ENCODE data around the gene SH2B3.
"Not testable (repeated sequence)": the region's sequence is repeated elsewhere in the genome, so short reads cannot be mapped to it uniquely, and the experiment has no call there.

SH2B3 gene

DNA sequence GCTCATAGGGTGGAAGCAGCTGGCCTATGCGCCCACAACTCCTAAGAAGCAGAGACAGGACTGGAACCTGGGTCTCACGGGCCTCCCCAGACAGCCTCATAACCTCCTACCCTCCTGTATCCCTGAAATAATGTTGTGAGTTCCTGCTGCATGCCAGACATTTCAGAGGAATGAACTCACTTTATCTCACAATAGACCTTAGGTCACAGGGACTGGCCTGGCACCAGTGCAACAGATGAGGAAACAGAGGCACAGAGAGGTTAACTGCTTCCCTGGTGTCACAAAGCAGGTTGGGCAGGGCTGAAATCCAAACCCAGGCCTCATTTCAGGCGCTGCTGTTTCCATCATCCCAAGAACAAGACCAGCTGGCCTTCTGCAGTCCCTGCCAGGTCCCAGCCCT is 42.1 kb upstream of the SH2B3 start:
- H3K27ac ChIP-seq = no peak overlapping the region
- H3K4me3 ChIP-seq = no peak overlapping the region
- no peak for TF ChIP-seq EZH2 (IDR thresholded peaks at IDR 0.05)
- TF ChIP-seq FOXP2 (optimal IDR thresholded peaks at IDR 0.05; ENCODE audit: control extremely low read depth, extremely low read length, insufficient read depth) = no peak
- TF ChIP-seq POLR2AphosphoS5 (IDR thresholded peaks at IDR 0.05; ENCODE audit: borderline replicate concordance, low read depth, low read length) = no peak
- H3K9ac ChIP-seq (ENCODE audit: insufficient read length) = no peak overlapping the region
- H3K36me3 ChIP-seq (ENCODE audit: insufficient read depth, low read length) = no peaks in the 10 kb centered on the region
- DNase-seq (ENCODE audit: low read depth, low spot score) = no peak
- no peaks in the 10 kb centered on the region for H3K9me3 ChIP-seq (ENCODE audit: low read depth, low read length)

DNA sequence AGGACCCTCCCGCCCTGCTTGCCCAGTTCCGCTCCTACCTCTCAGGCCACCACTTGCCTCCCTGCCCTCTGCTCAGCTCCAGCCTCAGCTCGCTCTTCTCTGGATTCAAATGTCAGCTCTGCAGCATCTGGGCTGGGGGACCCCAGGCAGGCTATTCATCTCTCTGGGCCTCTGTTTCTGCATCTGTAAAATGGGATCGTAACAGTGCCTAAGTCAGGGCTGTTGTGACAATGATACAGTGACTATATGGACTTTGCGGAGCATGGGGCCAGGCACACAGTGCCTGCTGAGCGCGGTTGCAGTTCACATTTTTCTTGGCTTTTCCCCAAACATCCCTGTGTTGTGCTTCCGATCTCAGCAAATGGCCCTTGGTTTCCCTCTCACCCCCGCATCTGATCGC is 39.6 kb upstream of the SH2B3 start:
- Histone ChIP-seq H3K9me3 (ENCODE audit: low read depth, low read length) (no peaks in the 10 kb centered on the region), H3K4me3 (no peak overlapping the region), H3K36me3 (ENCODE audit: insufficient read depth, low read length) (no peaks in the 10 kb centered on the region), H3K9ac (ENCODE audit: insufficient read length) (no peak overlapping the region), H3K27ac (no peak overlapping the region)
- no peak for DNase-seq (ENCODE audit: low read depth, low spot score)
- no peak for TF ChIP-seq FOXP2 (optimal IDR thresholded peaks at IDR 0.05; ENCODE audit: control extremely low read depth, extremely low read length, insufficient read depth)
- TF ChIP-seq EZH2 (IDR thresholded peaks at IDR 0.05) = no peak
- TF ChIP-seq POLR2AphosphoS5 (IDR thresholded peaks at IDR 0.05; ENCODE audit: borderline replicate concordance, low read depth, low read length) = no peak

DNA sequence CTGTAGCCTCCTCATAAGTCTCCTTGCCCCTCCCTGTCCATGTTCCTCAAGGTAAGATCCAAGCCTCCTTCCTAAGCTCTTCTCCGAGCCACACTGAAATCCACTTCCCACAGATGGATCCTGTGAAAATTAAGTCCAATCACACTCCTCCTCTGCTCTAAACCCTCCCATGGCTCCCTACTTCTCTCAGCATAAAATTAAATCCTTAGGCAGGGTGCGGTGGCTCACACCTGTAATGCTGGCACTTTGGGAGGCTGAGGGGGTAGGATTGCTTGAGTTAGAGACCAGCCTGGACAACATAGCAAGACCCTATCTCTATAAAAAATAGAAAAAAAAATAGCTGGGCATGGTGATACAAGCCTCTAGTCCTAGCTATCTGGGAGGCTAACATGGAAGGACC is 39.1 kb upstream of the SH2B3 start:
- TF ChIP-seq POLR2AphosphoS5 (IDR thresholded peaks at IDR 0.05; ENCODE audit: borderline replicate concordance, low read depth, low read length) = no peak
- no peak for TF ChIP-seq FOXP2 (optimal IDR thresholded peaks at IDR 0.05; ENCODE audit: control extremely low read depth, extremely low read length, insufficient read depth)
- TF ChIP-seq EZH2 (IDR thresholded peaks at IDR 0.05) = no peak
- no peak overlapping the region for H3K27ac ChIP-seq
- H3K9ac ChIP-seq (ENCODE audit: insufficient read length) = no peak overlapping the region

DNA sequence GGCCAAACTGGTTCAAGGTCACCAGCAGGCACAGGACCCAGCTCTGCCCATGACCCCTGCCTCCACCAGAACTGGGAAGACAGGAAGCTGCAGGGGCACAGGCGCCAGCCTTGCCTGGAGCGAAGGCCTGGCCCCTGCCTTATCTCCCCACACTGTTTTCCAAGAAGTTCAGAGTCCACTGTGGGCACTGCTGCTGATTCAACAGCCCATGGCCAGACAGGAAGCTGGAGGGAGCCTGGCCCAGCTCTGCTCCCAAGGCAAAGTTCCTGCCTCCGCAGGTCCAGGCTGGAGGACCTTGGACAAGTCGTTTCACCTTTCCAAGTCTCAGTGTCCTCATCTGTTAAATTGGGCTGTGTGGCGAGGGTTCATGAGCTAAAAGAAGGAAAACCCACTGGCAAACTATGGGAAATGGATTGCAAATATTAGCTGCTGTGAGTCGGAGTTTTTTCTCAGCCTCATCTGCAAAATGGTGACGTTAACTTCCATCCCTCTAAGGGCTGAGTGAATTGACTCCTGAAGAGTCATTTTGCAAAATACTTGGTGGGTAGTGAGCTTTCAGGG is 38.0 kb upstream of the SH2B3 start:
- TF ChIP-seq POLR2AphosphoS5 (IDR thresholded peaks at IDR 0.05; ENCODE audit: borderline replicate concordance, low read depth, low read length) = no peak
- no peak for TF ChIP-seq EZH2 (IDR thresholded peaks at IDR 0.05)
- no peak for TF ChIP-seq FOXP2 (optimal IDR thresholded peaks at IDR 0.05; ENCODE audit: control extremely low read depth, extremely low read length, insufficient read depth)
- no peak overlapping the region for H3K9ac ChIP-seq (ENCODE audit: insufficient read length)
- H3K9me3 ChIP-seq (ENCODE audit: low read depth, low read length) = no peaks in the 10 kb centered on the region
- peak overlapping the region; percentile 80 for H3K4me3 ChIP-seq
- no peak overlapping the region for H3K27ac ChIP-seq
- no peak for DNase-seq (ENCODE audit: low read depth, low spot score)
- no peaks in the 10 kb centered on the region for H3K36me3 ChIP-seq (ENCODE audit: insufficient read depth, low read length)

More for the DNA sequence above, 39.1 kb upstream of the SH2B3 start:
- H3K9me3 ChIP-seq (ENCODE audit: low read depth, low read length) = no peaks in the 10 kb centered on the region
- H3K4me3 ChIP-seq = no peak overlapping the region
- no peaks in the 10 kb centered on the region for H3K36me3 ChIP-seq (ENCODE audit: insufficient read depth, low read length)
- DNase-seq (ENCODE audit: low read depth, low spot score) = no peak

DNA sequence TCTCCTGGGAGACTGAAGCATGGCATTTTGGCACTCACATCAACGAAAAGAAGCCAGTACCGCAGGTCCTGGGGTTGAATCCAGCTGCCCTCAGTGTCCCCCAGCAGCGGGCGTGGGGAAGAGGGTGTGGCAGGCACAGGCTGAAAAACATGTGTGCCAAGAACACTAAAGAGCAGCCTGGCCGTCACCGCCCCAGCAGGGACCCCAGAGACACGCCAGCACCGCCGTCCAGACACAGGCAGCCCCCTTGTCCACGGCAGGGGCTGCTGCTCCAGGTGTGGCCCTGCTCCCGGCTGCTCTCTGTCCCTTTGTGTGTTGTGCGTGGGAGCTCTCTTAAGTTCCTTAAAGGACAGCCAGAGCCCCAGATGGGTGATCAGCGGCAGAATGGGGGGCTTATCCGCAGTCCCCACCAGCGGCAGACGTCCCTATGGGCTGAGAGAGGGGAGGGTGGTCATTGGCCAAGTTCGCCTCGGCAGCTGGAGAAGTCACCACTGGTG is 37.4 kb upstream of the SH2B3 start:
- H3K4me3 ChIP-seq = peak overlapping the region; percentile 80
- no peaks in the 10 kb centered on the region for H3K36me3 ChIP-seq (ENCODE audit: insufficient read depth, low read length)
- TF ChIP-seq POLR2AphosphoS5 (IDR thresholded peaks at IDR 0.05; ENCODE audit: borderline replicate concordance, low read depth, low read length) (no peak), EZH2 (IDR thresholded peaks at IDR 0.05) (no peak), FOXP2 (optimal IDR thresholded peaks at IDR 0.05; ENCODE audit: control extremely low read depth, extremely low read length, insufficient read depth) (no peak)
- H3K9me3 ChIP-seq (ENCODE audit: low read depth, low read length) = no peaks in the 10 kb centered on the region
- peak overlapping the region; percentile 22 for H3K9ac ChIP-seq (ENCODE audit: insufficient read length)
- H3K27ac ChIP-seq = no peak overlapping the region
- DNase-seq (ENCODE audit: low read depth, low spot score) = no peak

DNA sequence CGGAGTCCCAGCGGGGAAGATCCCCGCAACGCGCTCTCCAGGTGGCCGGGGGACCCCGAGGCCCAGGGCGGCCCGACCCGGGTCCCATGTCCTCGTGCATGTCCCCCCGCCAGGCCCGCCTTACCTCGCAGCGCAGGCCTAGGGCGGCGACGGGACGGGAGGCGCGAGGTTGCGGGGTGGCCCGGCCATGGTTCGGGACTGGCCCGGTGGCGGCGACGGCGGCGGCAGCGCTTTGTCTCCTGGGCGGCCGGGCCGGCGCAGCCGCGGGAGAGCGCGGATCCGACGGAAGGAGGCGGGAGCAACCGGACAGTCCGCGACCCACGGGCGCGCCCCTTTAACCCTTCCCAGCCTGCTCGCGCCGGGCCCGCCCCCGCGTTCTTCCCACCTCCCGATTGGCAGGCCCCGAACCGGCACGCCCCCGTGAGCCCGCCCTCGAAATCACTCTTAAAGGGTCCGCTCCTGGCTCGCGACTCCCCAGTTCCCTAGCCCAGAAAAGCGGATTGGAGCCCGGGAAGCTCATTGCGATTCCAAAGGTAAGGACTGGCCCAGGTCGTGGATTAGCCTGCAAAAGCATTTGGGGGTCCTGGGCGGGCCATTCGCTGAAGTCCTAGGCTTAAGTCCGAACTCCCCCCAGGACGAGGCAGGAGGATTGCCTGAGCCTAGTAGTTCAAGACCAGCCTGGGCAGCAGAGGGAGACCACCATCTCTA is 36.8 kb upstream of the SH2B3 start, which contains the start of gene PHETA1:
PHETA1 (minus strand) TSS at position 308 of the 708 bp plus-strand sequence. CDS start 5,668 bp downstream, outside the sequence.
- Histone ChIP-seq H3K9ac (ENCODE audit: insufficient read length) (peak within 1 kb of the TSS; percentile 63), H3K4me3 (peak within 1 kb of the TSS; percentile 80), H3K9me3 (ENCODE audit: low read depth, low read length) (no peaks in the 10 kb centered on the region), H3K36me3 (ENCODE audit: insufficient read depth, low read length) (no peaks in the 10 kb centered on the region), H3K27ac (no peak within 1 kb of the TSS)
- TF ChIP-seq POLR2AphosphoS5 (IDR thresholded peaks at IDR 0.05; ENCODE audit: borderline replicate concordance, low read depth, low read length) (no peak; the same call in 1 of the 2 replicates), EZH2 (IDR thresholded peaks at IDR 0.05) (no peak), FOXP2 (optimal IDR thresholded peaks at IDR 0.05; ENCODE audit: control extremely low read depth, extremely low read length, insufficient read depth) (no peak)
- peak; percentile 10 for DNase-seq (ENCODE audit: low read depth, low spot score)

DNA sequence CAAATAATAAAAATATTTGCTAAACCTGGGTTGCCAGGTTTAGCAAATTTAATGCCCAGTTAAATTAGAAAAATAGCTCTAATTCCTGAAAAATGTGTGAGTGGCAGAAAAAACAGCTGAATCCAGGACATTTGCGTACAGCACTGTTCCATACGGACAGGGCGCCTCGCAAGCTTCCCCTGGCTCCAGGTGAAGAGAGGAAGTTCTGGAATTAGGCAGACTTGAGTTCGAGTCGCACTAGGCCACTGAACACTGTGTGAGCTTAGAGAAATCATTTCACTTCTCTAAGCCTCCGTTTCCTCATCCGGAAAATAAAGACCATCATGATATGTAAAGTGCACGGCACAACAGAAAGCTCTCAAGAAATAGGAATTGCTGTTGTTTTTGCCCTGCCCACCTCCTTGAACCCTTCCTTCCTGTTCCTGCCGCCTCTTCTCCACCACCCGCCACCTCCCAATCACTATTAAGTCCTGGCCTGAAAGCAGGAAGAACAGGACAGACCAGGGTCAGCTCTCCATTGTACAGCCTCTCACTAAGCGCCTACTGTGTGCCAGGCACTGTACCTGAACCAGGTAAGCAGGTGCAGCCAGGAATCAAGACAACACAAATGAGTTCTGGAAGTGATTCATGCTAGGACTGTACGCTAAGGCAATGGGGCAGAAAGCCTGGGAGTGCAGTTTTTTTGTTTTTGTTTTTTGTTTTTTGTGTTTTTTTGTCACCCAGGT is 36.1 kb upstream of the SH2B3 start:
- Histone ChIP-seq H3K9ac (ENCODE audit: insufficient read length) (peak overlapping the region; percentile 63), H3K36me3 (ENCODE audit: insufficient read depth, low read length) (no peaks in the 10 kb centered on the region), H3K4me3 (peak overlapping the region; percentile 80), H3K27ac (no peak overlapping the region), H3K9me3 (ENCODE audit: low read depth, low read length) (no peaks in the 10 kb centered on the region)
- DNase-seq (ENCODE audit: low read depth, low spot score) = no peak
- TF ChIP-seq EZH2 (IDR thresholded peaks at IDR 0.05) = no peak
- TF ChIP-seq POLR2AphosphoS5 (IDR thresholded peaks at IDR 0.05; ENCODE audit: borderline replicate concordance, low read depth, low read length) = no peak
- TF ChIP-seq FOXP2 (optimal IDR thresholded peaks at IDR 0.05; ENCODE audit: control extremely low read depth, extremely low read length, insufficient read depth) = no peak

DNA sequence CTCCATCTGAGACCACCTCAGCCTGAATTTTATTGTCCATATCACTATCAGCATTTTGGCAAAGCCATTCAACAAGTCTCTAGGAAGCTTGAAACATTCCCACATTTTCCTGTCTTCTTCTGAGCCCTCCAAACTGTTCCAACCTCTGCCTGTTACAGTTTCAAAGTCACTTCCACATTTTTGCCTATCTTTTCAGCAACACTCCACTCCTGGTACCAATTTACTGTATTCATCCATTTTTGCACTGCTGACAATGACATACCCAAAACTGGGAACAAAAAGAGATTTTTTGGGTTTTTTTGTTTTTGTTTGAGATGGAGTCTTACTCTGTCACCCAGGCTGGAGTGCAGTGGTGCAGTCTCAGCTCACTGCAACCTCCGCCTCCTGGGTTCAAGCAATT is 32.5 kb upstream of the SH2B3 start:
- DNase-seq (ENCODE audit: low read depth, low spot score); H3K4me3 ChIP-seq; H3K9ac ChIP-seq (ENCODE audit: insufficient read length); H3K9me3 ChIP-seq (ENCODE audit: low read depth, low read length); H3K27ac ChIP-seq; H3K36me3 ChIP-seq (ENCODE audit: insufficient read depth, low read length): not testable (repeated sequence)
